ENCODE measurements around the gene SSTR3.

The SSTR3 gene

GRCh38 chr22:37177755-37178154 lies 34.5 kb downstream of the SSTR3 start:
- no peak overlapping the region for H3K27ac ChIP-seq
- no peak for TF ChIP-seq CTCF (conservative IDR thresholded peaks at IDR 0.05)

DNA sequence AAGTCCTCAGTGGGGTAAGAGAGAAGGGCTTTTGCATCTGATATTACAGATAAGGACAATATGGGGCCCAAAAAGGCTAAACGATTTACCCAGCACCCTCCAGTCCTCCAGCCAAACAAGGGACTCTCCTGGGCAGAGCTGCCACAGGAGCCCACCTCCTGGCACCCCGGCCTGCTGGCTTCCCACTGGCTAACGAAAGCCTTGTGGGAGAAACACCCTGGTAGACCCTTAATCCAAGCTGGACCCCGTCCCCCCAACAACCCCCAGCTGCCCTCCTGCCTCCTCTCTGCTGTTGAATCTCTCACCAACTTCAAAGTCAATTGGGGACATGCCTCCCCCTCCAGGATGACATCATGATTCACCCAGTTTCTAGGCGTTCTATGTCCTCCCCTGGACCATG lies 35.1 kb downstream of the SSTR3 start:
- TF ChIP-seq CTCF (conservative IDR thresholded peaks at IDR 0.05): no peak
- no peak overlapping the region for H3K27ac ChIP-seq

- H3K27ac ChIP-seq: no peak overlapping the region
- TF ChIP-seq CTCF (conservative IDR thresholded peaks at IDR 0.05): no peak
These were observed 35.7 kb downstream of the SSTR3 start for GRCh38 chr22:37176464-37177061.

DNA sequence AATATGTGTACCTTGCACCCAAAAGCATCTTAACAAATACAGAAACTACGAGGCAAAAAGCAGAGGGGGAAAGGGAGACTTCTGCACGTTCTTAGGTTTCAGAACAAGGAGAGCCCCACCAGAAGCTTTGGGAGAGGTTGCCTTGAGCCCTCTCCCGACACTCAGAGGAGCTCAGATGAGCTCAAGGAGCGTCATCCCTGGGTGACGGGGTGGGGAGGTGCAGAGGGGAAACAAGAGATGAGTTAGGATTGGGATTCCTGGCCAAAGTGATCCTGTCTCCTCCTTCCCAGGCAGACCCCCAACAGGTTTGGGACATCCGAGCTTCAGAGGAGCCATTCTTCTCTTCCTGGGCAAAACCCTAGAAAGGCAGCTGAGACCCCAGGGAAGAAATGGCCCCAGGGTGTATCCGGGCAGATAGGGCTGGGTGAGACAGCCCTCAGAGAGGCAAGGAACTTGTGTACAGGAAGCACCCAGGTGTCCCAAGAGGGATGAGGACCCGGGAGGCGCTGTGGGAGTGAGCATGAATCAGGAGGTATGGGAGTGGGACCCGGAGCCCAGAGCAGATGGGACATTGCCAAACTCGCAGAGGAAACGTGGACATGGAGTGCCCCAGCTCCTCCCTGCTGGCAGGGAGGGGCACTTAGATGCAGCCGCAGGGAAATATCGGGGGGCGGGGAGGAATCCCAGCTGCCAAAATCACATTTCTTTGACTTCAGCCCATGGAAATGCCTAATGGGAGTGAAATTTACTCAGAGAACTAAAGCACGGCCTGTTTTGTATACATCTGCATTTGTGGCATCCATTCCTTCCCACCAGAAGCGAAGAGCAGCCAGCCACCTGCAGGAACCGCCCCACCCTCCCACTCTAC lies 36.6 kb downstream of the SSTR3 start:
- no peak overlapping the region for H3K27ac ChIP-seq
- TF ChIP-seq CTCF (conservative IDR thresholded peaks at IDR 0.05): no peak

DNA sequence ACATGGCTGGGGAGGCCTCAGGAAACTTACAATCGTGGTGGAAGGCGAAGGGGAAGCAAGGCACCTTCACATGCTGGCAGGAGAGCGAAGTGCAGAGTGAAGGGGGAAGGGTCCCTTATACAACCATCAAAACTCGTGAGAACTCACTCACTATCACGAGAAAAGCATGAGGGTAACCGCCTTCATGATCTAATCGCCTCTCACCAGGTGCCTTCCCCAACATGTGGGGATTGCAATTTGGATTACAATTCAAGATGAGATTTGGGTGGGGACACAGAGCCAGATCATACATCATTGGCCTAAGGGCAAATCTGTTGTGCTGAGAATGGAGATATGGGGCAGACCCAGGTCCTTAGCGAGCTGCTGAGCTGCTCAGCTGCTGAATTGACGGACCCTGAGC lies 37.3 kb downstream of the SSTR3 start:
- no peak overlapping the region for H3K27ac ChIP-seq
- TF ChIP-seq CTCF (conservative IDR thresholded peaks at IDR 0.05): no peak

GRCh38 chr22:37173709-37174108 lies 38.6 kb downstream of the SSTR3 start:
- no peak overlapping the region for H3K27ac ChIP-seq
- no peak for TF ChIP-seq CTCF (conservative IDR thresholded peaks at IDR 0.05)

- no peak for TF ChIP-seq CTCF (conservative IDR thresholded peaks at IDR 0.05)
- no peak overlapping the region for H3K27ac ChIP-seq
These were observed 39.7 kb downstream of the SSTR3 start for GRCh38 chr22:37172266-37173245.

All from VCaP (cell line).